Fibroblast of lung (primary cell): ENCODE data around the gene DCDC2.
"Not testable (repeated sequence)": the region's sequence is repeated elsewhere in the genome, so short reads cannot be mapped to it uniquely, and the experiment has no call there.

Experiments
- CTCF ChIP-seq, 2 donors: IDR thresholded peaks in 1 of 2; conservative IDR thresholded peaks in 1 of 2; 1 replicate in 1 of 2; 2 replicates in 1 of 2; pipeline ENCODE4 v1.5.1; 2011 to 2012; ENCODE audit warnings: low read length in 2 of 2, control low read depth in 1 of 2, inconsistent platforms in 1 of 2, low read depth in 1 of 2, mild to moderate bottlenecking in 1 of 2
- EZH2 ChIP-seq: IDR thresholded peaks from 2 replicates; pipeline ENCODE4 v1.5.1; 2012; ENCODE audit warnings: low read length, control low read depth, mild to moderate bottlenecking; ENCODE audit errors: missing control alignments

GRCh38 chr6:24384369-24385130 lies 26.7 kb upstream of the DCDC2 start:
- TF ChIP-seq CTCF (conservative IDR thresholded peaks at IDR 0.05 in 1 of 2, IDR thresholded peaks at IDR 0.05 in 1 of 2; ENCODE audit: low read depth in 1 of 2, low read length in 2 of 2); EZH2: not testable (repeated sequence)
